Mesodermal cell (in vitro differentiated cells): ENCODE measurements around the gene NUP133.

Experiments
- H3K27ac ChIP-seq: 2 replicates; pipeline ENCODE4 v1.7.0; 2013; ENCODE audit warnings: mild to moderate bottlenecking, low read depth, low read length, moderate library complexity; ENCODE audit not compliant: severe bottlenecking
- H3K36me3 ChIP-seq: 2 replicates; pipeline ENCODE4 v1.7.1; 2013; ENCODE audit warnings: mild to moderate bottlenecking, low read length, moderate library complexity; ENCODE audit not compliant: control insufficient read depth, insufficient read depth
- H3K4me1 ChIP-seq: one replicate; pipeline ENCODE4 v1.7.1; 2013; ENCODE audit warnings: mild to moderate bottlenecking, low read length; ENCODE audit not compliant: insufficient read depth, control insufficient read depth, poor library complexity, severe bottlenecking
- H3K4me3 ChIP-seq: 2 replicates; pipeline ENCODE4 v1.7.0; 2013; ENCODE audit warnings: low read length, control low read depth, mild to moderate bottlenecking; ENCODE audit not compliant: insufficient read depth, poor library complexity, severe bottlenecking; ENCODE audit errors: extremely low read depth
- H3K9me3 ChIP-seq: 2 replicates; pipeline ENCODE4 v1.7.1; 2013; ENCODE audit warnings: mild to moderate bottlenecking, low read length, moderate library complexity; ENCODE audit not compliant: control insufficient read depth
- WGBS, 2 experiments: methylation state at CpG; one replicate each; pipeline ENCODE4 v1.1.5; 2013; ENCODE audit warnings: missing lambda C conversion rate in 2 of 2; ENCODE audit not compliant: insufficient coverage in 2 of 2; 5-methylcytosine and 5-hydroxymethylcytosine counted together

NUP133 gene

GRCh38 chr1:229452956-229453801, 55.0 kb downstream of the NUP133 start:
- WGBS, 2 experiments, result 60 to 100% methylated on average over 1 of the region's 5 CpGs
- H3K9me3 ChIP-seq, result no peaks in the 10 kb centered on the region
- H3K4me1 ChIP-seq, result peaks cover 2% of the 10 kb centered on the region
- H3K4me3 ChIP-seq, result no peak overlapping the region
- peaks cover 70% of the 10 kb centered on the region for H3K36me3 ChIP-seq
- H3K27ac ChIP-seq, result no peak overlapping the region

GRCh38 chr1:229448845-229449244, 59.3 kb downstream of the NUP133 start:
- Histone ChIP-seq H3K4me1 (peaks cover 11% of the 10 kb centered on the region), H3K9me3 (no peaks in the 10 kb centered on the region), H3K4me3 (no peak overlapping the region), H3K36me3 (peaks cover 70% of the 10 kb centered on the region), H3K27ac (no peak overlapping the region)
- WGBS, 2 experiments, result 83% methylated on average over 1 of the region's 2 CpGs; no CpG with 5 or more reads in 1 of the 2 experiments

DNA sequence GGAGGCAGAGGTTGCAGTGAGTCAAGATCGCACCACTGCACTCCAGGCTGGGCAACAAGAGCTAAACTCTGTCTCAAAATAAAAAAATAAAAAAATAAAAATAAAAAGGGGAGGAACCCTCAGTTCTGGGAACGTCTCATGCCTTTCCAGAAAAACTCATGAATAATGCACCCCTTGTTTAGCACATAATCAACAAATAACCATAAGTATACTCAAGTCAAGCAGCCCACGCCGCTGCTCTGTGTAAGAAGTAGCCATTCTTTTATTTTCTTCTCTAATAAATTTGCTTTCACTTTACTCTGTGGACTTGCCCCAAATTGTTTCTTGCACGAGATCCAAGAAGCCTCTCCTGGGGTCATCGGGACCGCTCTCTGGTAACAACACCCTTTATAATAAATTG, 59.8 kb downstream of the NUP133 start:
- peaks cover 11% of the 10 kb centered on the region for H3K4me1 ChIP-seq
- 93% methylated on average over 3 of the region's 7 CpGs; no CpG with 5 or more reads in 1 of the 2 experiments for WGBS, 2 experiments
- H3K9me3 ChIP-seq, result no peaks in the 10 kb centered on the region
- no peak overlapping the region for H3K4me3 ChIP-seq
- H3K36me3 ChIP-seq, result peaks cover 70% of the 10 kb centered on the region
- H3K27ac ChIP-seq, result no peak overlapping the region

DNA sequence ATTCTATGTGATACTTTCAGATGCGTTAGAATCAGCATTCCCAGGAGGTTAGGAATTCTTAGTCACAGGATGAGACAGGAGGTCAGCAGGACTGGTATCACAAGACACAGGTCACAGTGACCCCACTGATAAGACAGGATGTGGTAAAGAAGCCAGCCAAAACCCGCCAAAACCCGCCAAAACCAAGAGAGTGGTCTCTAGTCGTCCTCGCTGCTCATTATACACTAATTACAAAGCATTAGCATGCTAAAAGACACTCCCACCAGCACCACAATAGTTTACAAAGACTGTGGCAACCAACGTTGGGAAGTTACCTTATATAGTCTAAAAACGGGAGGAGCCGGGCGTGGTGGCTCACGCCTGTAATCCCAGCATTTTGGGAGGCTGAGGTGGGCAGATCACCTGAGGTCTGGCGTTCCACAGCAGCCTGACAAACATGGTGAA, 60.3 kb downstream of the NUP133 start:
- Histone ChIP-seq H3K9me3 (no peaks in the 10 kb centered on the region), H3K27ac (no peak overlapping the region), H3K4me1 (peaks cover 11% of the 10 kb centered on the region), H3K36me3 (peaks cover 71% of the 10 kb centered on the region), H3K4me3 (no peak overlapping the region)
- WGBS, 2 experiments, result 91 to 93% methylated on average over 6 to 9 of the region's 11 CpGs

DNA sequence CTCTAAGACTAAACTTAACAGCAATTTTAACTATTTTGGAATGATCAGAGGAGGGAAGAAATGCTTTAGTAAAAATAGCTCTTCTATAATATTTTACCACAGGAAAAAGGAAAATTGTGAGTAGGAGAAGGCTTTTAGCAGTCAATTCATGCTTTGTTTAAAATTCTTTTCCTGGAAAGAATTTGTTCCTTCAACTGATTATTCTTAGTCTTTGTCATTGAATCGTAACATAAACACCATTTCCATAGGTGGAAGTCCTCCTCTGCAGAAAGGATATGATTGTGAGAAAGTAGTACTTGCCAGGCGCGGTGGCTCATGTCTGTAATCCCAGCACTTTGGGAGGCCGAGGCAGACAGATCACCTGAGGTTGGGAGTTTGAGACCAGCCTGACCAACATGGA, 62.3 kb downstream of the NUP133 start:
- Histone ChIP-seq H3K27ac (no peak overlapping the region), H3K4me3 (no peak overlapping the region), H3K9me3 (no peaks in the 10 kb centered on the region), H3K36me3 (peaks cover 66% of the 10 kb centered on the region), H3K4me1 (peaks cover 11% of the 10 kb centered on the region)
- WGBS, 2 experiments, result 86 to 100% methylated on average over 3 of the region's 4 CpGs

DNA sequence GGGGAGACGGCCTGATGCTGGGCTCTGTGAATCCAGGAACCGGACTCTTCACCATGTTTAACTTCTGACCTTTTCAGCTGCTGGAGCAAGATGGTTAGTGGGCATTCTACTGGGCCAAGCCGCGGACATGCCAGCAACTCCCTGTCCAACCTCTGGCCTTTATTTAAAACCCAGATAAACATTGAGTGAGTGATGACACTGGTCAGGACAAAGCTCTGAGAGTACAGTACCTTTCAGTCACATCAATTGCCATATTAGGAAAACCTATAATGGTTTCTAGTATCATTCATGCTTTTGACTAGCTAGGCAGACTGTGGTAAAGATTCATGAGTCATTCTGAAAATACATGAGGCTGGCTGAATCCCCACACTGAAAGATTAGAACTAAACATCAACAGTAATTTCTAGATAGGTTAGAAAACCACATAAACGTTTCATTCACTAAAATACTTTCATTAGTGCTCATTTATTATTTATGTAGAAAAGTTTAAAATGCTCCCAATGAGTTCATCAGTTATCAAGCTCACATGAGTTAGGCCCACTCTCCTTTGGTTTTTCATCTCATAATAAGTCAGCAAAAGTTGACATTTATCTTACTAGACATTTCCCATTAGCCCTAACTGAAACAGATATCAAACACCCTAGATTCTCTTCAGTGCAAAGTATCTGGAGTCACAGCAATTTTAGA, 67.1 kb downstream of the NUP133 start:
- Histone ChIP-seq H3K4me1 (no peaks in the 10 kb centered on the region), H3K9me3 (no peaks in the 10 kb centered on the region), H3K36me3 (peaks cover 55% of the 10 kb centered on the region), H3K4me3 (no peak overlapping the region), H3K27ac (no peak overlapping the region)
- WGBS, 2 experiments, result 73 to 100% methylated on average over 1 to 3 of the region's 5 CpGs

GRCh38 chr1:229438021-229438420, 70.1 kb downstream of the NUP133 start:
- no peaks in the 10 kb centered on the region for H3K9me3 ChIP-seq
- H3K27ac ChIP-seq, result no peak overlapping the region
- peaks cover 9% of the 10 kb centered on the region for H3K4me1 ChIP-seq

DNA sequence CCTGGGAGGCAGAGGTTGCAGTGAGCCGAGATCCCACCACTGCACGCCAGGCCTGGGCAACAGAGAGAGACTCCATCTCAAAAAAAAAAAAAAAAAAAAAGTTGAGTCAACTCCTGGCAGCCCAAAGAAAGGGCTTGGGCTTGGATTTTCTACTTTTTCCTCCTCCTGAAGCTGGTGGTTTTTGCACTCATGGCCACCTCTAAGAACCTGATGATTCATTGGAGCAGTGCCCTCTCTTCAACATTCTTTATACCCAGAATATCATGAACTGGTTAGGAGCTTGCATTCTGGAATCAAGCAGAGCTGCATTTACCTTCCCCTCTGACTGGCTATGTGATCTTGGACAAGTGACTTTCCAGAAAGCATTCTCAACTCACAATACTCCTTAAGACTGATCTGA, 70.7 kb downstream of the NUP133 start:
- Histone ChIP-seq H3K4me1 (peaks cover 9% of the 10 kb centered on the region), H3K4me3 (no peak overlapping the region), H3K9me3 (no peaks in the 10 kb centered on the region), H3K36me3 (peaks cover 32% of the 10 kb centered on the region), H3K27ac (no peak overlapping the region)
- 100% methylated on average over 2 of the region's 2 CpGs; no CpG with 5 or more reads in 1 of the 2 experiments for WGBS, 2 experiments

More at GRCh38 chr1:229438021-229438420, 70.1 kb downstream of the NUP133 start:
- WGBS, 2 experiments, result 83 to 100% methylated on average over 1 to 2 of the region's 3 CpGs
- peaks cover 33% of the 10 kb centered on the region for H3K36me3 ChIP-seq
- H3K4me3 ChIP-seq, result no peak overlapping the region

DNA sequence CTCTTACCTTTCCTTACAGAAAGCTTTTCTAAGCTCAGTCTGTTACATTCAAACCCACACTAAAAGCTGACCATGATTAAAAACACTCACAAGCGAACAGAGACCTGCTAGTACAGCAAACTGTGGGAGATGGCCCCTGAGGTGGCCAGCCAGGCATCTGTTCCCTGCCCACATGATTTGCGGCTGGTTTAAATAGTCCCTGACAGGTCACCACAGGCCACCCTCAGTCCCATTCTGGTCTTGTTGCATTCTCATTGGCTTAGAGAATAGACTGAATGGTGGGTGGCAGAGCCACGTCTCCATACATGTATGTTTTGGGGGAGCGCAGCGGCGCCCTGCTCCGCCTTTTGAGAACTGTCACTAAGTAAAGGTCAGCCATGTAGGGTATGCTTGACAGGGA, 71.9 kb downstream of the NUP133 start:
- H3K36me3 ChIP-seq, result peaks cover 24% of the 10 kb centered on the region
- no peak overlapping the region for H3K4me3 ChIP-seq
- WGBS, 2 experiments, result 89 to 93% methylated on average over 3 to 7 of the region's 7 CpGs
- H3K4me1 ChIP-seq, result peaks cover 9% of the 10 kb centered on the region
- no peak overlapping the region for H3K27ac ChIP-seq
- H3K9me3 ChIP-seq, result no peaks in the 10 kb centered on the region

DNA sequence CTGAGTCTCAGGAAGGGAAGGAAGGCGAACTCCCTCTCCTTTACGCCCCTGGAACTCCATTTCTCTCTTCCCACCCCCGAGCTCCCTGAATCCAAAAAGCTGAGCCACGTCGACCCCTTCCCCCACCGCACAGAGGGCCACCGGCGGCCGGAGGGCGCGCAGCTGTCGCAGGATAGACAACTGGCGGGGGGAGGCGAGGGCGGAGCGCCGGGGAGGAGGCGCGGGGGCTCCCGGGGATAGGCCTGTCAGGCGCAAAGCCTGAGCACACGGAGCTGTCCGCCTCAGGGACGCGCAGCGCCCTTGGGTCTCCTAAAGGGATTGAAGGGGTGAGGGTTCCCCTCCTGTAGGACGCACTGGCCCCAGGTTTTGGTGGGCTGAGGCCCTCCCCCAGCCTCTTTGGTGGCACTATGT, 73.5 kb downstream of the NUP133 start:
- Histone ChIP-seq H3K27ac (no peak overlapping the region), H3K4me1 (peaks cover 9% of the 10 kb centered on the region), H3K9me3 (no peaks in the 10 kb centered on the region), H3K36me3 (peaks cover 9% of the 10 kb centered on the region), H3K4me3 (peak overlapping the region; percentile 22)
- WGBS, 2 experiments, result 4 to 5% methylated on average over 18 to 24 of the region's 27 CpGs
